ENCODE data around the gene DNAJC6.

The DNAJC6 gene

GRCh38 chr1:65412256-65412983 lies 103.1 kb downstream of the DNAJC6 start:
- no peak for DNase-seq

GRCh38 chr1:65412984-65413375 lies 103.6 kb downstream of the DNAJC6 start:
- no peak for DNase-seq

- DNase-seq, result no peak
Observed at GRCh38 chr1:65414538-65414937, 105.2 kb downstream of the DNAJC6 start.

GRCh38 chr1:65416767-65417166 lies 107.4 kb downstream of the DNAJC6 start:
- no peak for DNase-seq

GRCh38 chr1:65417729-65418128 lies 108.4 kb downstream of the DNAJC6 start:
- DNase-seq, result no peak

- no peak for DNase-seq
Observed at GRCh38 chr1:65418522-65419185, 109.3 kb downstream of the DNAJC6 start.

GRCh38 chr1:65419681-65420589 lies 110.6 kb downstream of the DNAJC6 start:
- DNase-seq, result peak; percentile 99

GRCh38 chr1:65420590-65421350 lies 111.4 kb downstream of the DNAJC6 start, which contains the start of the genes LEPR and LEPROT:
LEPR (plus strand) TSS chr1:65420668; CDS start chr1:65565566, 144,898 bp downstream.
LEPROT (plus strand) TSS chr1:65420668; CDS start chr1:65420725, 57 bp downstream.
- DNase-seq, result no peak

GRCh38 chr1:65421351-65422025 lies 112.1 kb downstream of the DNAJC6 start:
- DNase-seq, result no peak

- no peak for DNase-seq
Observed at GRCh38 chr1:65422241-65423203, 113.2 kb downstream of the DNAJC6 start.

GRCh38 chr1:65423884-65424572 lies 114.7 kb downstream of the DNAJC6 start:
- DNase-seq, result no peak

GRCh38 chr1:65424573-65424889 lies 115.2 kb downstream of the DNAJC6 start:
- DNase-seq, result no peak

GRCh38 chr1:65425006-65425405 lies 115.7 kb downstream of the DNAJC6 start:
- no peak for DNase-seq

- no peak for DNase-seq
Observed at GRCh38 chr1:65425697-65426096, 116.4 kb downstream of the DNAJC6 start.

- DNase-seq, result no peak
Observed at GRCh38 chr1:65429078-65429477, 119.7 kb downstream of the DNAJC6 start.

- no peak for DNase-seq
Observed at GRCh38 chr1:65429806-65430205, 120.5 kb downstream of the DNAJC6 start.

GRCh38 chr1:65431111-65431705 lies 121.9 kb downstream of the DNAJC6 start:
- no peak for DNase-seq

GRCh38 chr1:65432918-65433317 lies 123.6 kb downstream of the DNAJC6 start:
- no peak for DNase-seq

- no peak for DNase-seq
Observed at GRCh38 chr1:65434255-65434654, 124.9 kb downstream of the DNAJC6 start.

GRCh38 chr1:65434760-65435159 lies 125.4 kb downstream of the DNAJC6 start:
- DNase-seq, result no peak

Measured in left hindlimb (tissue), 1 donor.